Stimulated activated CD4-positive, alpha-beta T cell treated with anti-CD3 and anti-CD28 coated beads, Interleukin-4, amount 100 ng/mL, for 24 hours (primary cell): ENCODE data around the gene NAALADL2.
"Not testable (repeated sequence)": the region's sequence is repeated elsewhere in the genome, so short reads cannot be mapped to it uniquely, and the experiment has no call there.

Source experiments
- DNase-seq: peaks from one replicate; pipeline ENCODE4 v3.0.0-alpha.2; 2020

Gene NAALADL2

DNA sequence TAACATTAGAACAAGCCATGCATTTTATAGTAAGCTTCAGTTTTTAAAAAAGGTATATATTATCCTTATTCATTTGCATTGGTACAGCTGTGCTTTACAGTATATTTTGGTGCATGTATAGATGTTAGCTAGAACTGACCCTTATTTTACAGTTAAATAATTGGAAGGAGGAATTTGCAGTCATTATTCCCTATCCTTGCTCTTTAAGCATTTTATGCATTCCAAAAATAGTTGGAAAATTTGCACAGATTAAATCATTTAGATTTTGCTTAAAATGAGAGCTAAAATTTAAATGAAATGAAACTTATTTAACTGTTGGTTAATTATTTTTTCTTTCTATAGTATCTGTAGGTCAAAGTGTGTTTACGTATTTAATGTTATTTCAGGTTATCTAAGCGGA, 667.1 kb downstream of the NAALADL2 start:
- DNase-seq, result no peak

DNA sequence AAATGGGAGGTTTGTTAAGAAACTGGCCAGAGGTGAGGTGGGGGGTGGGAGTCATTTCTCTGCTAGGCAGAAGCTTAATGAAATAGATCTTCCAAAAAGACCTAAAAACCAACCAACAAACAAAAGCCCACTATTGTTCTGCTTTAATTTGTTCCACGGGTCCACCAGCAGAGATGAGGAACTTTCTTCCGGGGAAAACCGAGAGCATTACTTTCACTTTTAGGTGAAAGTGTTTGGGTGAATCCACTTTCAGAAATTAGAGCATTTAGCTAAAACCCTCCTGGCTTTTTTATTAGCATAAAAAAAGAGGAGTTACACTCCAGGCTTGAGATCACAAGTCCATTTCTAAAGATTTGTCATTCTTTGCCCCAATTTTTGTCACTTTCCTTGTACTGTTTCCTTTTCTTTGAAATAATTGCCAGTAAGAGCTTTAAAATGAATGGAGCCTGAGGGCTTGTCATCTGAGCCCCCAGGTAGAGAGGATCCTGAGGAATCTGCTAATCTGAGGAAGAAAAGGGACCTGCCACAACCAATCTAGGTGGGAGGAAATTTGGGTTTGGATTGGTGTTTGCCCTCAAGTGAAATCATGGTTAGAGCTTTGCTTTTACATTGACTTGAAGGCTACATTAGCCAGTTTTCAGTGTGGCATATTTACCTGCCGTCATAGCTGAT, 667.6 kb downstream of the NAALADL2 start:
- no peak for DNase-seq

DNA sequence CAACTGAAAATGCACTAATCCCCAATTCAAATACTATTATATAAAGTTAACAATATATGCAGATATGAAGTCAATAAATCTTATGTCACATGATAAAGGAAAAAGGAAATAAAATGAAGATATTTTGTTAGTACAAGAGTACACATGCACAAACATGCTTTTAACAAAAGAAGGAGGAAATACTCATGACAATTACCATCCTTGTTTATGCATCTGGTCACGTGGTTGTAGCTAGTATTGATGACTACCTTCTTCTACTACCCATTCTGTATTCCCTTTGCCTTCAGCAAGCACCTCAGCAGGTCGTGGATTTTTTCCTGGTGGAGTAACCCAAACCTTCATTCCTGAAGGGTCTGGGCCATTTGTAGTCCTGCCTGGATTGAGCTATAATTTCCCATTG, 669.6 kb downstream of the NAALADL2 start:
- not testable (repeated sequence) for DNase-seq

DNA sequence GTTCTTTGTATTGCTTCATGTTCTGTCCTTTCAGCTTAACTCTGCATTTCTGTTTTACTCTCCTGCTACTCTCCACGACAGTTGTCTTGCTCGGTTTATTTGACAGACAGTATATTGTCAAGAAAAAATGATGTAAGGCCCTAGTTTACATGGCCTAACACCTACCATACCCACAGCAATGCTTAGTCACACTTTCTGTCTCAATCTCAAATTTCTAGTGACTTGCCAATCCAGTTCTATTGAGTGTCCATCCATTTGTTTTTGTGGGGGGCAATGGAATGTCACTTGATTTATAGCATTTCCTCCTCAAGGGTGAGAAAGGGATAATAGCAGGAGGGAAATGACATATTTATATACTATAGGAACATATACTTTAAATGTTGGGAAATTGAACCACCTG, 676.2 kb downstream of the NAALADL2 start:
- no peak for DNase-seq

DNA sequence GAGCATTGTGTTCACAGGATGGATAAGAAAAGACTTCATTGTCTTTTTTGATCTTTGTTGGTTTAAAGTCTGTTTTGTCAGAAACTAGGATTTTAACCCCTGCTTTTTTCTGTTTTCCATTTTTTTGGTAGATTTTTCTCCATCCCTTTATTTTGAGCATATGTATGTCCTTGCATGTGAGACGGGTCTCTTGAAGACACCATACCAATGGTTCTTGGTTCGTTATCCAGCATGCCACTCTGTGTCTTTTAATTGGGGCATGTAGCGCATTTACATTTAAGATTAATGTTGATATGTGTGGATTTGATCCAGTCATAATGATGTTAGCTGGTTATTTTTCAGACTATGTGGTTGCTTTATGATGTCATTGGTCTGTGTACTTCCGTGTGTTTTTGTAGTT, 687.0 kb downstream of the NAALADL2 start:
- DNase-seq, result no peak

DNA sequence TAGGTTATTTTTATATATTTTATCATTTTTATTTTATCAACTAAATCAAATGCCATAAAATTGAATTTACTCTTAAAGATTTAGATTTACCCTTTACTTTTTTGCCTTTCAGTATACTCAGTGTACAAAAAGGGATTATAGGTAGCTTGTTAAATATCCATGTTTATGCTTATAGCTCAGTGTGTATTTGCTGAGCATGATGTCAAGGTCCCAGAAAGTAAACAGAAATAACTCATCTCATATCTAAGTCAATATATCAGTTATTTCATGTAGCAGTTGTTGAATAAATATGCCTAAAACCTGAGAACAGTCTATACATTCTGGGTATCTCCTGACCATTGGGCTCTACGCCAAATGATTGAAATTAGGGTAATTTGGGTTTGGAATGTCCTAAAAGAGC, 693.8 kb downstream of the NAALADL2 start:
- DNase-seq, result no peak

DNA sequence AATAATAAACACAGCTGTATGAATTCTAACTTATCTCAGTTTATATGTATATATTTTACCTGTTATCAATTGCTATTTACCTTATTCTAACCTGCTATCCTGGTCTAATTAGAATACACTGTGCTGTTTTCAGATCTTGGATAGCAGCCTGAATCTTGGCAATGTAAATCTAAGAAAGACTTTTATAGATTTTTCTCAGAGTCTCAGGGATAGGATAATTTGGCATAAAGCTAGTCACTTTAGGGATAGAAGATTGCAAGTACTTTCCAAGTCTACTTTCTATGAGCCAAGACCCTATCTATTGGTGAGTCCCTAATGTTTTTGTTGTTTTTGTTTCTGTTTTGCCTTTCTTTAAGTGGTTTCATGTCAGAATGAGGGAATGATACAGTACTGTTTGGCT, 695.7 kb downstream of the NAALADL2 start:
- no peak for DNase-seq

DNA sequence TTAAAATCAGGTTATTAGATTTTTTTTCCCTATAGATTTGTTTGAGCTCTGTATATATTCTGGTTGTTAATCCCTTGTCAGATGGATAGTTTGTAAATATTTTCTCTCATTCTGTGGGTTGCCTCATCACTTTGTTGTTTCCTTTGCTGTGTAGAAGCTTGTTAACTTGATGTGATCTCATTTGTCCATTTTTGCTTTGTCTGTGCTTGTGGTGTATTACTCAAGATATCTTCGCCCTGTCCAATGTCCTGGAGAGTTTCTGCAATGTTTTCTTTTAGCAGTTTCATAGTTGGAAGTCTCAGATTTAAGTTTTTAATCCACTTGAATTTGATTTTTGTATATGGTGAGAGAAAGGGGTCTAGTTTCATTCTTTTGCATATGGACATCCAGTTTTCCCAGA, 699.1 kb downstream of the NAALADL2 start:
- DNase-seq, result no peak

DNA sequence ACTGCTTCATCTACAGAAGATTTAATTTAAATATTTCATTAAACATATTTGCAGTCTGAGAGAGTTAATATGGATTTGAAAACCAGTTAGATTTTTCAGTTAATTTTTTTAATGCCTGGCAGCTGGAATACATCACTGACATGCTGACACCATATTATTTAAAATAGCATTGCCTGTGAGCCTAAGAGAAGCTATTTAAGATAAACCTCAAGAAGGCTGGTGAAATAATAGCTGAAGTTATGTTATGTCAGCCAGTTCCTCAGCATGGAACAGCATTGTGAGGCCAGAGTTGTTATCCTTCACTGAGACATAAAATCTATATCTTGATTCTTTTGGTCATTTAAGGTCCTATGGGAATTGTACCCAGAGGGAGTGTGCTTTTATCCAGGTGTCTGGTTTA, 705.2 kb downstream of the NAALADL2 start:
- DNase-seq, result no peak

DNA sequence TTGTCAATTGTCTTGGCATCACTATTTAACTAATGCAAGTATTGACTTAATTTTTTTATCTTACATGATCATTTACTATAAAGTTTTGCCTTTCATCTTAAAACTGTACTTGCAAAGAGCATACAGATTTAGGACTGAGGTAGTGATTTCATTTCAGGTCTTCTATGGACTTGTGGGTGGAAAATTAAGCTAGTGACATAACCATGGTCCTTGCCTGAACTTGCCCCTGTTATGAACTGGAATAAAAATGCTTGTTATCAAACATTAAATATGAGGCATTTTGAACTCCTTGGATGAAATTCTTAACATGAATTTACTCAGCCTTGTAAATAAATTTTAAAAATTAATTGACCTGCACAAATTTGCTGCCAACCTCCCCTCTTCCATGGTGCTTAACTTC, 712.0 kb downstream of the NAALADL2 start:
- DNase-seq, result no peak

DNA sequence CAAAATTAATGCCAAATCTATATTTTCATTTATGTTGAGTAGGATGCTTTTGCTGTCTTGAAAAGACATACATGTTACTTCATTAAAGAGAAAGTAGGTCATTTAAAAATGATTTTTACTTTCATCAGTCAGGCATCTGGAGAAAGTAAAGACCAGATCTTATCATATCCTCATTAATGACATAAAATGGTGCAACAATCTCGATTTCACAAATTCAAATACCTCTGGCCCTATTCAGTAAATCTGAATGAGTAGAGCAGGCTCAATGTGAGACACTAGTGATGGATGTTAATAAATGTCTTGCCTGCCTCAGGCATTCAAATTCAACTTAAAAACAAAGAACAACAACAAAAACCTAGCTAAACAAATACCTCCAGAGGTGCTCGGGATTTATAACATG, 714.1 kb downstream of the NAALADL2 start:
- DNase-seq, result no peak

DNA sequence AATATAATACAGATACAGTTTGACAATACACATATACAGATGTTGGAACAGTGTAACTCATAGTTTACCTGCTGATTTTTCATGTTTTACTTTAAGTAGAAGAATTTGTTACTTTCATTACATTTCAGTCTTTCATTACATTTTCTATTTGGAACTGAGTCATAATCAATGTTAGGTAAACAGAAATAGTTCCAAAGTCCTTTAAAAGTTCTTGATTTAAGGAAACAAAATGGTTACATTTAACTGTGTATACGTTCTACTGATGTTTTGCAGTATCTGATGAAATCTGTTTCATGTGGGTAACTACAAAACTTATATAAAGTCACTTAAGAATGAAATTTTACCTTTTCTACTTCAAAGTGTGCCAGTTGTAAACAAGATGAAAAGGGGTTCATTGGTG, 721.2 kb downstream of the NAALADL2 start:
- no peak for DNase-seq

DNA sequence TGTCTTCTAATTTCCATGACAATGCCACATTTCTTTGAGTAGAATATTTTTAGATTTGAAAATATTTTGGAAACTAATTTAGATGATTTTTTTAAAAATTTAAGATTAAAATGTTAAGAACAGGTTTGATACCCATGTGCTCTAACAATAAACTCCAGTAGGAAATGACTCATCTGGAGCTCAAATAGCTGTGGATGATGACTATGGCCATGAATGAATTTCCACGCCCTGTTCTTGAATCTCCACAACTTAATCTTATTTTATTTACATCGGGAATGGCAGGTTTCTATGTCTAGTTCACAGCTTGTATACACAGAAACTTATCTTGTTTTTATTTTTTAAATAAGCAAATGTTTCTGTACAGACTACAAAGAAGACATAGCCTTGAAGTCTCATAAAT, 726.8 kb downstream of the NAALADL2 start:
- DNase-seq, result no peak

DNA sequence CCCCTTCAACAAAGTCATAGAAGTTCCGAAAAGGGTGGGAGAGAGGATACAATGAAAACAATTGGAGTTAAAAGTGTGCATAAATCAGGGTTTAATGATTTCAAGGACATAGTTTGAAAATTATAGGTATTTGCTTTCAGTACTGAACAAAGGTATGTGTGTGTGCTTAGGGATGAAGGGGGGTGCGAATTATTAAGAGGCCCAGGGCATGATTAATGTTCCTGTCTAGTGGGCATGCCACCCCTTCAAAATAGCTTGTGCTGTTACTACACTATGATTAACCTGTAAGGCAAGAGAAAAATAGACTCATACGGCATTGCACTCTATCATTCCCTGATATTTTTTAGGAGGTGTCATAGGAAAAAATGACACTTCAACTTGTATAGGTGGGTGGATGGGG, 731.6 kb downstream of the NAALADL2 start:
- DNase-seq, result no peak

DNA sequence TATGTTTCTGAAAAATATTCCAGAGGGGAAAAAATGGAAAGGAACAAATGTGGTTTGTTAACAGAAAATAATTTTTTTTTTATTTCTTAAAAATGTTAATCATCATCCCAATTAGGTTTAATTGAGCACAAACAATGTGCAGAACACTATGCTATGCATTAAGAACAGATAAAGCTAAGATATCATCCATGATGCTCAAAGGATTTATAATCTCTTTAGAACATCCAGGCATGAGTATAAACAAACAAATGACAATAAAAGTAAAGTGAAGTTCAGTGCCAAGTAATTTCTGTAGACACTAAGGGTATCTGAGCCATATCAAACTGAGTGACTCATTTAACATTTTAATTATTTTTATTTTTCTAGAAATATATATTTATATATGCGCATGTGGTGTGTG, 732.2 kb downstream of the NAALADL2 start:
- DNase-seq, result no peak

DNA sequence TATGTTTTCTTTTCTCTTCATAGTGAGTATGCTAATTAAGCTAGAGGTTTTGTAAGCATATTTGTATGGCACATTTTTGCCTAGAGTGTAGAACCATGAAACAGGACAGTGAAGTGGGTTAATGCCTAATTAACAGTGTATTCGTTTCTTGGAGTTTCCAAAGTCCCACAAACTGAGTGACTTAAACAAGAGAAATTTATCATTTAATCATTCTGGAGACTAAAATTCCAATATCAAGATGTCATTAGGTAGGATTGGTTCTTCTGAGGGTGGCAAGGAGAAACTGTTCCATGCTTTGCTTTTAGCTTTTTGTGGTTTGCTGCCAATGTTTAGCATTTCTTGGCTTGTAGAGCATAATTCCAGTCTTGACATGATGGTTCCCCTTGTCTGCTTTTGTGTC, 734.2 kb downstream of the NAALADL2 start:
- no peak for DNase-seq

DNA sequence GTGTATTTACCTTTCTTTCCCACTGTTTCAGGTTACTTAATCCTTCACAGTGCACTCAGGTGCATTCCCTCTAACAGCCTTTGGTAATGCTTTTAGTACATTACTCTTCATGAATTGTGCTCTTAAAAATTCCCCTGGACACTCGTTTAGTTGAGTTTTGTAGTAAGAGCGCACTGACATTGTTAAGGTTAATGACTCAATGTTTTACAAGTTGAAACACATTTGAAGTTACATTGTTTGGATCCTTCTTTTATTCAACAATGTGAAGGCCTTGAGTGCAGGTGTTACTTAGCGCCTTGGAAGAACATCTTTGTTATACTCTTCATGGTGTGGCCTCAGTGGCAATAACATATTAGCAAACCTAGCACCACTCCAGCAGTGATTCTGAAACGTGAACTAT, 739.6 kb downstream of the NAALADL2 start:
- no peak for DNase-seq

DNA sequence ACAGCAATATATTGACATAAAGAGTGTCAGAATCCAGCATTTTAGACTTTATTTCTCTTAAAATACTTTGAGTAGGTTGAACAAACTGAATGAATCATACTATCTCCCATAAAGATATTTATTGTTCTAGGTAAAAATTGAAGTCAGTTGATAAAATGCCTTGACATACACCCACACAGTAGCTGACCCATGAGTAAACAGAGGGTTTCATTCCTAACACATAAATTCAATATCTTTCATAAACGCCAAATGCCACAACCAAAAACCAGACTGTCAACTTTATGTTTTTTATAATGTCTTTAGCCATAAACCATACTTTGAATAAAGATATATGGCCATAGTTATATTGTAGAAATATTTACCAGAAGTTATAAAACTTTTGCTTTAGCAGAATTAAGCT, 742.4 kb downstream of the NAALADL2 start:
- no peak for DNase-seq

DNA sequence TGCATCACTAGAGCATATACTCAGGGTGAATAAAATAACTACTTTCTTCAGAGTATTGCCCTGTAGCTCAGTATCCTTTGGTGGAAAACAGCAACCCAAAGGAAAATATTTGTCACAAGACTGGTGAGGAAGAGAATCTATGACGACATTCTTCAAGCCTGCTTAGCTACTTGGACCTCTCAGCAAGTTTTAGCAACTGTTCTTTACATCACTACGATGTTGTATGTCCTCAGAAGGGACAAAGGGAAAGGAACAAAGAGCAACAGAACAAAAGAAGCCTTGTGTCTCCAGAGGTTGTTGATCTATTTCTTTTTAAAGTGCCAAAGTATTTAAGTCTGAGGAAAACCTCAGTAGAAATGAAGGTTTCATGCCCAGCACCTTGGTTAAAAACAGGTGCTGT, 746.7 kb downstream of the NAALADL2 start:
- no peak for DNase-seq

DNA sequence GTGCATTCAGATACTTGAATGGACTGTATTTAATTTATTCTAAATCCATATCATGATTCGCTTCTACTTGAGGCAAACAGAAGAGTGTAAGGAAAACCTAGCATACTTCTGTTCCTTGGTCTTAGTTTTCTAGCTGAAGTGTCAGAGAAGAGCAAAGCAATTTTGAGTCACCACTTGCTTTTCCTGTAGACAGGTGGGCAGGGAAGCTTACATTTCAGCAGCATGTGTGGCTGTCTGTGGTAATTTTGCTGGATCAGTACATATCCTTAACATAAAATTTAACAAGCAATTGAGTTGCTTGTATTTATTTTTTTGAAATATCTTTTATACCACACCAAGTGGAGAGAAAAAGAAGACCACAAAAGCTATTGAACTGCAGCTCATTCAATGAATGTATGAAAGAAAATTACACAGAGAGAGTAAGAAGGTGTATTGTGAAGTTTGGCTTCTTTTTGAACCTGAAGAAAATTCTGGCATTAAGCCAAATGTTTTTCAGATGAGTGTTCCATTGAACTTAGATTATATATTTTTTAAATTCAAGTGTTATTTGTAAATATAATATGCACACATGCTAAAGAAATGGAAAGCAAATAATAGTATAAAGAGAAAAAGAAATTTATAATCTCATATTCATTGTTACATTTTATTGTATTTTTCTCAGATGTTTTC, 747.6 kb downstream of the NAALADL2 start:
- no peak for DNase-seq

DNA sequence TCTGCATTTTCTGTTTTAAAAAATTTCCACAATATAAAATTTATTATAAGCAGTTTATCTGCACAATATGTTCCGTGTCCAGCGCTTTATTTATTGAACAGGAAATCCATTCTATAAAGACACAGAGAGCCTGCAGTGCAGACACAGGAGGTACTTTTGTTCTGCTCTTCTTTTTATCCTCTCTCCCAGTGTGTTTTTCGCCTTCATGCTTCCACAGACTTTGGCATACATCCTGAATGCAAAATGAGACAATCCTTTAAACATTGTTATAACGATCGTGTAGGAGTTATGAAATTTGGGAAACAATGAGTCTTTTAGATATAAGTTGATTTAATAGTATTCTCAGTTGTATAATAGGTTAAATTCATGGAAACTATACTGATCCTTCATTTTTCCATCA, 749.2 kb downstream of the NAALADL2 start:
- no peak for DNase-seq

DNA sequence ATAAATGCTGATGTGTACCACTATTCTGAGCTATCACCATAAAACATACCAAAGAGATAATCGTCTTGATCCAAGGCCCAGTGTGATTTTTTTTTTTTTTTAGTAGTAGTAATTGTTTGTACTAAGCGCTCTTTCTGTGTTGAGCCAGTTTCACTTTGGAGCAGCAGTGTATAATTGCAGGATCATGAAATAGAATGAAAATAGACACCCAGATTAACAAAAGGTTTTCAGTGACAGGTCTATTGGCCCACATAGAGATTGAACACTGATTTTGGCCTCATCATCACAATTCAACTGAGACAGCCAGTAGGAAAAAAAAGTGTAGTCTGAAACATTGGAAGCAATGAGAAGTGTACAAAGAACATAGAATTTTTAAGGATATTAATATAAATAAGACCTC, 749.8 kb downstream of the NAALADL2 start:
- no peak for DNase-seq

DNA sequence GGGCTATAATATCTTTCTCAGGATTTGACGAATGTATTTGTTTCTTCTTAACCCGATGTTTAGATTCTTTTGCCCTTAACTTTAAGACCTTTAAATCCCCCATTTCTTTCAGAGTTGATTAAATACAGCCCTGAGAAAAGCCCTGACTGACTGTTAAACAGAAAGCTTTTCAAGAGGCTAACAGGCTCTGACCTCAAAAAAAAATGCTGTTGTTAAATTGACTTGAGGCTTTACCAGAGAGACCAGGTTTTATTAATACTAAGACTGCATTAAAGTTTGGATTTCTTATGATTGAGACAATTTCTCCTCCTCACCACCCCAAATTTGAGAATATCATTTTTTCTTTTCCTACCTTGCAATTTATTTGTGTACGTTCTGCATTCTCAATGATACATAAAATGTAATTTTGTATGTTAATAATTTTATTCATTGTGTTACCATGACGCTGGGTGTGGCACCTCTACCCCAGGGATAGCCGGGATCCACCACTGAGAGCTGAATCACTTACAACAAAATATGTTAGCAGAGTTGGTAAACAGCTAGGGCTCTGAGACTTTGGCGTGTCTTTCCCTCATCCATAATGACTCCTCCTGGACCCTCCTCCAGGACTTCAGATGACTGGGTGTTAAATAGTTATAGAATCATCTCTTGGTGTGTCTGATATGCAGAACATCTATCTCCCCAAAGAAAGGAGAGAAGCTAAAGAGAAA, 753.5 kb downstream of the NAALADL2 start:
- no peak for DNase-seq

DNA sequence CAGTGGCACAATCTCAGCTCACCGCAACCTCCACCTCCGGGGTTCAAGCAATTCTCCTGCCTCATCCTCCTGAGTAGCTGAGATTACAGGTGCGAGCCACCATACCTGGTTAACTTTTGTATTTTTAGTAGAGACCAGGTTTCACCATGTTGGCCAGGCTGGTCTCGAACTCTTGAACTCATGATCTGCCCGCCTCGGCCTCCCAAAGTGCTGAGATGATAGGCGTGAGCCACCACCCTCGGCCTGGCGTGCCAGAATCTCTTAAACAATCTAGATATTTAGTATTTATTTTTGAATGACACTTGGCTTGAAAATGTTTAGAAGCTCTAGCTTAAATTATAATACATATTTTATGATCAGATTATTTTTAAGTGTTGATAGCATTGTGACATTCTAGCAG, 755.0 kb downstream of the NAALADL2 start:
- DNase-seq, result not testable (repeated sequence)

DNA sequence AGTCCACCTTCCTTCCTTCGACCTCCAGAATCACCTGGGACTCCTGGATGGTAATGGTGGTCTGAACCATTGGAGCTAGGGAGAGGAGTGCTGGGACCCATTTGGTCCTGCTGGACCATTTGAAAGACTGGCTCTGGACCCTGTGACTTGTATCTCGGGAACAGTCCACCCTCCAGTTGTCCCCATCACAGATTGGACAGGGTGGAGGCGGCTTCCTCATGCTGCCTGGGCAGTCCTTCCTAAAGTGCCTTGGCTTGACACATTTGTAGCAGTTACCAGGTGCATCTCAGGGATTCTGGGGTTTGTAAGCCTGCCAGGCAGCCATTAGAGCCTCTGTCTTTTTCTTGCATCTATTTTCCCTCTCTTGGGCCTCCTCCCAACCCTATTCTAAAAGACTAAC, 758.1 kb downstream of the NAALADL2 start:
- no peak for DNase-seq
